HG03066 (cell line): Measurements from ENCODE around the gene DCANP1.

Experiments
- ATAC-seq: cut with Tn5 transposase; IDR thresholded peaks from one replicate; pipeline ENCODE4 v1.9.1; 2021; ENCODE audit warnings: low read depth; ENCODE audit not compliant: unreplicated experiment

The DCANP1 gene

GRCh38 chr5:135458356-135458755 lies 11.2 kb upstream of the DCANP1 start:
- no peak for ATAC-seq

GRCh38 chr5:135457424-135458071 lies 10.4 kb upstream of the DCANP1 start:
- ATAC-seq: peak; percentile 57

- peak; percentile 53 for ATAC-seq
Measured at GRCh38 chr5:135456238-135457099, 9.3 kb upstream of the DCANP1 start.

- no peak for ATAC-seq
Measured at GRCh38 chr5:135455876-135456237, 8.7 kb upstream of the DCANP1 start.

- ATAC-seq: no peak
Measured at GRCh38 chr5:135454946-135455345, 7.8 kb upstream of the DCANP1 start.

GRCh38 chr5:135453613-135454012 lies 6.5 kb upstream of the DCANP1 start:
- ATAC-seq: no peak

- no peak for ATAC-seq
Measured at GRCh38 chr5:135452321-135453030, 5.3 kb upstream of the DCANP1 start, which contains the start of gene TIFAB. TIFAB (minus strand) TSS chr5:135452351; CDS start chr5:135449939, 2,412 bp downstream.

- ATAC-seq: no peak
Measured at GRCh38 chr5:135451581-135452320, 4.6 kb upstream of the DCANP1 start.

- ATAC-seq: no peak
Measured at GRCh38 chr5:135450952-135451351, 3.8 kb upstream of the DCANP1 start.

- ATAC-seq: no peak
Measured at GRCh38 chr5:135450336-135450735, 3.2 kb upstream of the DCANP1 start.

- no peak for ATAC-seq
Measured at GRCh38 chr5:135449644-135450043, 2.5 kb upstream of the DCANP1 start.

GRCh38 chr5:135448791-135449507 lies 1.8 kb upstream of the DCANP1 start:
- ATAC-seq: no peak

- ATAC-seq: no peak
Measured at GRCh38 chr5:135448071-135448739, 1.1 kb upstream of the DCANP1 start.

GRCh38 chr5:135446615-135447014 lies 533 bp downstream of the DCANP1 start:
- no peak for ATAC-seq

GRCh38 chr5:135446206-135446605 lies 942 bp downstream of the DCANP1 start:
- no peak for ATAC-seq

GRCh38 chr5:135445306-135445985 lies 1.7 kb downstream of the DCANP1 start:
- no peak for ATAC-seq

- no peak for ATAC-seq
Measured at GRCh38 chr5:135444881-135445280, 2.3 kb downstream of the DCANP1 start.

GRCh38 chr5:135444360-135444759 lies 2.8 kb downstream of the DCANP1 start:
- ATAC-seq: no peak
